ENCODE results near the gene FGD2.

DNA sequence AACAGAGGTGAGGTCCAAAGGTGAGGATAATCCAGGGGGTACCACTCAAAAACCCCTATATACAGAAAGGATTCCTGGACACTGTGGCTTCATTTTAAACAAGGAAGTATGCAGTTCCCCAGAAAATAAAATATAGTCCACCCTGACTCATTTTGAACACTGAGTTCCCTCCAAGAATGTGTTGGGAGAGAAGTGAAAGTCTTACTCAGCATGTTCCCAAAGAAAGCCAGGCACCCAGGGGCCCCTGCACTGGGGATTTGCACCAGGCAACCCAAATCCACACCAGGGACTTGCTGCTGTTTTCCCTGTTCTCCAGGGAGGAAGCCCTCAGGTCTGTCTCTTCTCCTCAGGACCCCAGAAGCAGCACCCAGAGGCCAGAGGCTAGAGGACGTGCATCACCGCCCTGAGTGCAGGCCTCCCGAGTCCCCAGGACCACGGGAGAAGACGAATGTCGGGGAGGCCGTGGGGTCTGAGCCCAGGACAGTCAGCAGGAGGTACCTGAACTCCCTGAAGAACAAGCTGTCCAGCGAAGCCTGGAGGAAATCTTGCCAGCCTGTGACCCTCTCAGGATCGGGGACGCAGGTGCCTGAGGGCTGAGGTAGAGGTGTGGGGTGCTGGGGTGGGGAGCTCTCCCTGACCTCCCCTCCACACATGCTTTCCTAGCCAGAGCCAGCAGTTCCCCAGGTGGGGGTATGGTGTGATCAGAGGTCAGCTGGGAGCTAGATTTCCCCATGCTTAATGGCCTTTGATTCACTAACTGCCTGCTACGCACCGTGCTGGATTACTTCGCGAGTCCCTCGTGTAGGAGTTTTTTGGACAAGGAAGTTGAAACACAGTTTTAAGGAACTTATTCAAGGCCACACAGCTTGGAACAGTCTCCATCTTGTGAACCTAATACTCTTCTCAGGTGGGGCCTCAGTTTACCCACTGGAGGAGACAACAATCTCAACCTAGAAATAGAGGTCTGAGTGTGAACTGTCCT is 3.3 kb downstream of the FGD2 start:
- TF ChIP-seq EZH2 (IDR thresholded peaks at IDR 0.05; ENCODE audit: borderline replicate concordance, low read depth, low read length, poor library complexity, severe bottlenecking) = no peak
- TF ChIP-seq, protein P1, sequence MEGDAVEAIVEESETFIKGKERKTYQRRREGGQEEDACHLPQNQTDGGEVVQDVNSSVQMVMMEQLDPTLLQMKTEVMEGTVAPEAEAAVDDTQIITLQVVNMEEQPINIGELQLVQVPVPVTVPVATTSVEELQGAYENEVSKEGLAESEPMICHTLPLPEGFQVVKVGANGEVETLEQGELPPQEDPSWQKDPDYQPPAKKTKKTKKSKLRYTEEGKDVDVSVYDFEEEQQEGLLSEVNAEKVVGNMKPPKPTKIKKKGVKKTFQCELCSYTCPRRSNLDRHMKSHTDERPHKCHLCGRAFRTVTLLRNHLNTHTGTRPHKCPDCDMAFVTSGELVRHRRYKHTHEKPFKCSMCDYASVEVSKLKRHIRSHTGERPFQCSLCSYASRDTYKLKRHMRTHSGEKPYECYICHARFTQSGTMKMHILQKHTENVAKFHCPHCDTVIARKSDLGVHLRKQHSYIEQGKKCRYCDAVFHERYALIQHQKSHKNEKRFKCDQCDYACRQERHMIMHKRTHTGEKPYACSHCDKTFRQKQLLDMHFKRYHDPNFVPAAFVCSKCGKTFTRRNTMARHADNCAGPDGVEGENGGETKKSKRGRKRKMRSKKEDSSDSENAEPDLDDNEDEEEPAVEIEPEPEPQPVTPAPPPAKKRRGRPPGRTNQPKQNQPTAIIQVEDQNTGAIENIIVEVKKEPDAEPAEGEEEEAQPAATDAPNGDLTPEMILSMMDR (conservative IDR thresholded peaks at IDR 0.05; ENCODE audit: low read depth, low read length) = no peak
